Erythroblast (primary cell): ENCODE measurements around the gene HSF2BP.

Experiments
- GATA1 ChIP-seq: IDR thresholded peaks from 2 replicates; pipeline ENCODE4 v1.6.1; 2011; ENCODE audit warnings: low read depth, mild to moderate bottlenecking, control low read depth, low read length, moderate library complexity
- POLR2A ChIP-seq: IDR thresholded peaks from 2 replicates; pipeline ENCODE4 v1.6.1; 2011; ENCODE audit warnings: mild to moderate bottlenecking, low read length

DNA sequence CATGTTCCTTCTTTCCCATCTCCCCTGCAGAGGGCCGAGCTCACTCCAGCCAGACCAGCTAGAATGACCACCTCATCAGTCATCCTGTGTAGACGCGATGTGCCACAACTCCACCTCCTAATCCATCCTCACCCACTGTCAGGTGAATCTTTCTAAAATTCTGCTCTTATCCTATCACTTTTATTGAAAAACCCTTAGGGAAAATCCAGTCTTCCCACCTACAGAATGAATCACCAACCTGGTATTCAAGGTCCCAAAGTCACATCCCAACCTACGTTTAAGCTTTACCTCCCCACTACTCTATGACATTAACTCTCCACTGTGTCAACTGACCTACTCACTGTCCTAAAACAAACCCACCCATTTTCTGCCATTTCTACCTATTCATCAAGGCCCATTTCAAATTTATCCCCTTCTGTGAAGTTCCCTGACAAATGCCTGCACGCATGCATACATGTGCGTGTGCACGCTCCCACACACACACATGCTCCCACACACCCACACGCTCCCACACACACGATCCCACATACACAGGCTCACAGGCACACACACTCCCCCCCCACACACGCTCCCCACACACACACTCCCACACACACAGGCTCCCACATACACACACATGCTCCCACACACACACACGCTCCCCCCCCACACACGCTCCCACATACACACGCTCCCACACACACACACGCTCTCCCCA is 27.7 kb downstream of the HSF2BP start:
- TF ChIP-seq POLR2A: no peak
- TF ChIP-seq GATA1: no peak
